Measurements from ENCODE around the gene C2orf78. TPM values are rescaled to one million over a fixed set of nuclear protein-coding genes. Genes with fewer than 3 reads are reported as not detected.

Gene C2orf78
- total and polyA plus RNA-seq, 2 of the 4 experiments (the other 2 are of a cell fraction): 0.03 TPM; not detected in 1

DNA sequence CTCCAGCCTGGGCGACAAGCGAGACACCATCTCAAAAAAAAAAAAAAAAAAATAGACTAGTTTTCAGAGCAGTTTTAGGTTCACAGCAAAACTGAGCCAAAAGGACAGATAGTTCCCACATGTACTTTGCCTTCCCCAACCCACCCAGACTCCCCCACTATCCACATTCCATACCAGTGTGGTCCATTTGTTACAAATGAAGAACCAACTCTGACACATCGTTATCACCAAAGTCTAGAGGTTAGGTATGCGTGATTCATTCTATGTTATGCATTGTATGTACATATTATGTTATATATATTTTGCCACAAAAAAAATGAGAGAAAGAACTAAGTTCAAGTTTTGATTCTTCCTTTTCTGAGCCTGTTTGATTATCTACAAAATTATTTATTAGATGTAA is 7.6 kb upstream of the C2orf78 start:
- in situ Hi-C loops (cut with MboI; ENCODE audit: low sequenced_read_pairs) (no loop called here), dilution Hi-C loops (cut with HindIII; ENCODE audit: low sequenced_read_pairs, unreplicated experiment) (no loop called here), intact Hi-C loops (cut with micrococcal nuclease) (no loop called here)
- ChIA-PET CTCF (interaction anchor here (0.6 kb wide), 1 partner anchor 599 kb away, joined by 3 read pairs; no protein-coding TSS in a partner anchor), POLR2A (ENCODE audit: unreplicated experiment) (no interaction called here)
- WGBS, 2 experiments (ENCODE audit: extremely low coverage in 2 of 2, insufficient read length in 1 of 2): no CpG with 5 or more reads among the region's 4 CpGs
- H3K18ac ChIP-seq (ENCODE audit: low read depth, low read length): no peak overlapping the region
- H3K9me3 ChIP-seq (ENCODE audit: control insufficient read depth, insufficient read depth, low read length): no peaks in the 10 kb centered on the region
- H2BK5ac ChIP-seq (ENCODE audit: low read depth, low read length, poor library complexity, severe bottlenecking): no peak overlapping the region
- H4K20me1 ChIP-seq (ENCODE audit: insufficient read depth, low read length): peaks cover 3% of the 10 kb centered on the region; the same call in 1 of the 2 replicates
- H3K27ac ChIP-seq (ENCODE audit: insufficient read depth, low read length): no peak overlapping the region
- H3K9ac ChIP-seq (ENCODE audit: low read depth, low read length): no peak overlapping the region
- H3K79me1 ChIP-seq (ENCODE audit: low read depth in 1 of 2, low read length in 2 of 2): peaks cover 17 to 33% of the 10 kb centered on the region in 2 experiments; a peak in 3 of 4 replicates
- no peak overlapping the region for H2BK15ac ChIP-seq (ENCODE audit: low read depth, low read length)
- H4K91ac ChIP-seq (ENCODE audit: insufficient read depth, low read depth, low read length): no peak overlapping the region
- H2BK20ac ChIP-seq (ENCODE audit: low read depth, low read length): no peak overlapping the region
- H3K4me2 ChIP-seq (ENCODE audit: low read depth, low read length): no peak overlapping the region
- no peak for ATAC-seq (ENCODE audit: low read depth)
- no peak overlapping the region for H2AK5ac ChIP-seq (ENCODE audit: low read depth, low read length)
- no peak overlapping the region for H2AK9ac ChIP-seq (replicated peaks; ENCODE audit: low read depth, low read length, poor library complexity)
- no peak overlapping the region for H3K14ac ChIP-seq (replicated peaks; ENCODE audit: low read depth, low read length)
- 0 out of 2 replicates have a peak, but pooled peaks cover 3% of the 10 kb centered on the region for H3K9me1 ChIP-seq (ENCODE audit: insufficient read depth, low read length)
- TF ChIP-seq, protein P1, sequence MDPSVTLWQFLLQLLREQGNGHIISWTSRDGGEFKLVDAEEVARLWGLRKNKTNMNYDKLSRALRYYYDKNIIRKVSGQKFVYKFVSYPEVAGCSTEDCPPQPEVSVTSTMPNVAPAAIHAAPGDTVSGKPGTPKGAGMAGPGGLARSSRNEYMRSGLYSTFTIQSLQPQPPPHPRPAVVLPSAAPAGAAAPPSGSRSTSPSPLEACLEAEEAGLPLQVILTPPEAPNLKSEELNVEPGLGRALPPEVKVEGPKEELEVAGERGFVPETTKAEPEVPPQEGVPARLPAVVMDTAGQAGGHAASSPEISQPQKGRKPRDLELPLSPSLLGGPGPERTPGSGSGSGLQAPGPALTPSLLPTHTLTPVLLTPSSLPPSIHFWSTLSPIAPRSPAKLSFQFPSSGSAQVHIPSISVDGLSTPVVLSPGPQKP (IDR thresholded peaks at IDR 0.05; ENCODE audit: borderline replicate concordance, low read depth, low read length): no peak
- TF ChIP-seq RCOR1 (IDR thresholded peaks at IDR 0.05; ENCODE audit: insufficient replicate concordance, low read length) (no peak), NFE2L2 (IDR thresholded peaks at IDR 0.05; ENCODE audit: low read depth, low read length) (no peak), MXI1 (IDR thresholded peaks at IDR 0.05; ENCODE audit: borderline replicate concordance, low read depth, low read length) (no peak), BHLHE40 (IDR thresholded peaks at IDR 0.05; ENCODE audit: low read depth, low read length) (no peak), POLR2A (IDR thresholded peaks at IDR 0.05; ENCODE audit: low read depth, low read length) (no peak), CHD1 (IDR thresholded peaks at IDR 0.05; ENCODE audit: low read depth, low read length) (no peak)
- TF ChIP-seq, protein P2, sequence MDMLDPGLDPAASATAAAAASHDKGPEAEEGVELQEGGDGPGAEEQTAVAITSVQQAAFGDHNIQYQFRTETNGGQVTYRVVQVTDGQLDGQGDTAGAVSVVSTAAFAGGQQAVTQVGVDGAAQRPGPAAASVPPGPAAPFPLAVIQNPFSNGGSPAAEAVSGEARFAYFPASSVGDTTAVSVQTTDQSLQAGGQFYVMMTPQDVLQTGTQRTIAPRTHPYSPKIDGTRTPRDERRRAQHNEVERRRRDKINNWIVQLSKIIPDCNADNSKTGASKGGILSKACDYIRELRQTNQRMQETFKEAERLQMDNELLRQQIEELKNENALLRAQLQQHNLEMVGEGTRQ (IDR thresholded peaks at IDR 0.05; ENCODE audit: low read depth, low read length): no peak
- no peak overlapping the region for H2AFZ ChIP-seq (replicated peaks; ENCODE audit: low read length, poor library complexity)
- H4K5ac ChIP-seq (ENCODE audit: low read depth, low read length): no peak overlapping the region
- no peak overlapping the region for H3K4me3 ChIP-seq (ENCODE audit: insufficient read depth, low read depth, low read length)
- no peak for DNase-seq
- no peak overlapping the region for H3K56ac ChIP-seq (ENCODE audit: extremely low read depth, insufficient read depth, low read length)
- no peak overlapping the region for H3K4ac ChIP-seq (ENCODE audit: low read depth, low read length)
- no peaks in the 10 kb centered on the region for H3K27me3 ChIP-seq (ENCODE audit: control insufficient read depth, insufficient read depth, low read length)
- H3K36me3 ChIP-seq (ENCODE audit: control insufficient read depth, insufficient read depth, low read length): peaks cover 15% of the 10 kb centered on the region
- H2BK120ac ChIP-seq (ENCODE audit: low read depth, low read length): no peak overlapping the region
- peaks cover 5% of the 10 kb centered on the region; the same call in 1 of the 2 replicates for H3K4me1 ChIP-seq (ENCODE audit: control insufficient read depth, insufficient read depth, low read length)
- H4K8ac ChIP-seq (ENCODE audit: low read depth in 2 of 2, low read length in 2 of 2): no peak overlapping the region
- no peak overlapping the region for H3K23ac ChIP-seq (ENCODE audit: low read depth, low read length)
- no TSS peak for BruUV-seq (replicated peaks)

Measured in IMR-90 (cell line).